Measurements from ENCODE around the gene RNF212B.
A peak's percentile ranks its signal among the peaks of the same experiment; 100 is the strongest.
"Not testable (repeated sequence)": the region's sequence is repeated elsewhere in the genome, so short reads cannot be mapped to it uniquely, and the experiment has no call there.

The RNF212B gene, protein sequence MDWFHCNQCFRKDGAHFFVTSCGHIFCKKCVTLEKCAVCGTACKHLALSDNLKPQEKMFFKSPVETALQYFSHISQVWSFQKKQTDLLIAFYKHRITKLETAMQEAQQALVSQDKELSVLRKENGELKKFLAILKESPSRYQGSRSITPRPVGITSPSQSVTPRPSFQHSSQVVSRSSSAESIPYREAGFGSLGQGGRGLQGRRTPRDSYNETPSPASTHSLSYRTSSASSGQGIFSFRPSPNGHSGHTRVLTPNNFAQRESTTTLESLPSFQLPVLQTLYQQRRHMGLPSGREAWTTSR

DNA sequence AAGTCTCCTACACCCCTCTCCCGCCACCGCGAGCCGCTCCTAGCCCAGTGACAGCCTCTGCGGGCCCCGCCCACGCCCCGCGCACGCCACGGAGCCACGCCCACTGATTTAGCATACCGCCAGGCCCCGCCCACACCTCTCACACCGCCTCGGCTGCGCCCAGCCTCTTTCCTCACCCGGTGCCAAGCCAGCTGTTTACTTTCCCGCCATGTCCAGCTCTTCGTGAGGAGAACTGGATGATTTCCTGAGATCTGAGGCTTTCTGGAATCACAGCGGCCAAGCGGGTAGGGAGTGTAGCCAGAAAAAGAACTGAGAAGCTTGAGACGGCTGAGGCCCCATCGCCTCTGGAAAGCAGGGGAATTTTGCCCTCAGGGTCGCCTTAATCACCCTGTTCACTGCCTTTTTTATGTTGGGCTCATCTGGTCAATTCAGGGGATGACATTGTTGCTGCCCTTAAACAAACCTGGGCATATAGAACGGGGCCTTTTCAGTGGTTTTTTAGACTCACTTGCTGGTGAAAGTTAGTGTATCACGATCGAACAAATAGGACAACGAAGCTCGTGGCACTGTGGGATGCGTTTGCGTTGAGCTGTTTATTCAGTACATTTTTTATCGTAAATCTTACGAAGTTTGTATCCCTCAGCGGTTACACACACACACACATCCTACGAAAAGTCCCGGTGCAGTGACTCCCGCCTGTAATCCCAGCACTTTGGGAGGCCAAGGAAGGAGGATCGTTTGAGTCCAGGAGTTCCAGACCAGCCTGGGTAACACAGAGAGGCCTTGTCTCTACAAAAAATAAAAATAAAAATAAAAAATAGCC is at the start of gene RNF212B:
TSS of gene RNF212B (plus strand) at position 165 of the 823 bp plus-strand sequence. CDS start 2,410 bp downstream, outside the sequence.
- TF ChIP-seq, protein P1, sequence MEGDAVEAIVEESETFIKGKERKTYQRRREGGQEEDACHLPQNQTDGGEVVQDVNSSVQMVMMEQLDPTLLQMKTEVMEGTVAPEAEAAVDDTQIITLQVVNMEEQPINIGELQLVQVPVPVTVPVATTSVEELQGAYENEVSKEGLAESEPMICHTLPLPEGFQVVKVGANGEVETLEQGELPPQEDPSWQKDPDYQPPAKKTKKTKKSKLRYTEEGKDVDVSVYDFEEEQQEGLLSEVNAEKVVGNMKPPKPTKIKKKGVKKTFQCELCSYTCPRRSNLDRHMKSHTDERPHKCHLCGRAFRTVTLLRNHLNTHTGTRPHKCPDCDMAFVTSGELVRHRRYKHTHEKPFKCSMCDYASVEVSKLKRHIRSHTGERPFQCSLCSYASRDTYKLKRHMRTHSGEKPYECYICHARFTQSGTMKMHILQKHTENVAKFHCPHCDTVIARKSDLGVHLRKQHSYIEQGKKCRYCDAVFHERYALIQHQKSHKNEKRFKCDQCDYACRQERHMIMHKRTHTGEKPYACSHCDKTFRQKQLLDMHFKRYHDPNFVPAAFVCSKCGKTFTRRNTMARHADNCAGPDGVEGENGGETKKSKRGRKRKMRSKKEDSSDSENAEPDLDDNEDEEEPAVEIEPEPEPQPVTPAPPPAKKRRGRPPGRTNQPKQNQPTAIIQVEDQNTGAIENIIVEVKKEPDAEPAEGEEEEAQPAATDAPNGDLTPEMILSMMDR (IDR thresholded peaks at IDR 0.05; ENCODE audit: extremely low read depth, missing control alignments) = no peak
- DNase-seq (ENCODE audit: low spot score) = peak; percentile 89

DNA sequence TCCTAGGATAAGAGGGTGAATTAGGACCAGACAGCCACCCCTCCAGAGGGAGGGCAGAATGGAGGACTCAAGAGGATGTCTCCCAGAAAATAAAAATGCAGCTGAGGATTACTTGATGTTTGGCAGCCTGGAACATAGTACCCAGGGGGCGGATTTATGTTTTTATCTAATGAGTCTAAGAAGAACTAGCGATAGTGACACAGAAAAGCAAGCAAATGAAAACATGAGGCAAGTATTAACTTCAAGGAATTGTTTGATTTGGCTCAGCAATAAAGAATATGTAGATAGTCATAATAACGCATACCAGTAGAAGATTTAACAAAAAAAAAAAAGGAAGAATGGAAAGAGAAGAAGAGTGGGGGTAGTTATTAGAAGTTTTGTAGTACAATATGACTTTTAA is 44.3 kb upstream of the RNF212B start:
- TF ChIP-seq, protein P1 (IDR thresholded peaks at IDR 0.05; ENCODE audit: extremely low read depth, missing control alignments) = no peak
- no peak for DNase-seq (ENCODE audit: low spot score)

DNA sequence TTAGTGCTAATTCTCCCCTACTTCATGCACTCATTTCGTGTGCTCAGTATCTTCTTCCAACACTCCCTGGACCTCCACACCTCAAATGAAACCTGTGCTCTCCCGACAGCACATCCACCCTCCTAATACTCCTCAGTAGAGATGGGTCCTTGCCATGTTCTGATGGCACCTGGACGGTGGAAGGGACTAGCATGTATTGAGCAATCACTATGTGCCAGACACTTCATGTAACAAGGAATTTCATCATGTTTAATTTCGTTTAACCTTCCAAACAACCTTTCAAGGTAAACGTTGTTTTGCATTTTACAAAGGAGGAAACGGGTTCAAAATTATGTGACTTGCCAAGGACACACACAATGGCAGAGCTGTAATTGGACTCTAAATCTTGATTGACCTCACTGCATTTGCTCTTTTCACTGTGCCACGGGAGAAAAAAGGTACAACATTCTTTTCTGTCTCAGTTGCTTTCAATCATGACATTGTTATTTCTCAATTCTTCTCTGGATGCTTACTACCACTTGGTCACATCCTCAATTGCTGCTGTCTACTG is 42.1 kb upstream of the RNF212B start:
- TF ChIP-seq, protein P1 (IDR thresholded peaks at IDR 0.05; ENCODE audit: extremely low read depth, missing control alignments) = no peak
- no peak for DNase-seq (ENCODE audit: low spot score)

DNA sequence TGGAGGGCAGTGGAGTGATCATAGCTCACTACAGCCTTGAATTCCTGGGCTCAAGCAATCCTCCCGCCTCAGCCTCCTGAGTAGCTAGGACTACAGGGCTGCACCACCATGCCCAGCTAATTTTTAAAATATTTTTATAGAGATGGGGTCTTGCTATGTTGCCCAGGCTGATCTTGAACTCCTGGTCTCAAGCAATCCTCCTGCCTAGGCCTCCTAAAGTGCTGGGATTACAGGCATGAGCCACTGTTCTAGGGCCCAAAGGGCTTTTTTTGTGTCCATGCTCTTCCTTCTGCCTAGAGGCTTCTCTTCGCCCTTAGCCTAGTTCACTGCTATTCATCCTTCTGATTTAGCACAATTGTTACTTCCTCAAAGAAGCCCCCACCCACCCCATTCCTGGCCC is 41.2 kb upstream of the RNF212B start:
- not testable (repeated sequence) for DNase-seq (ENCODE audit: low spot score)

DNA sequence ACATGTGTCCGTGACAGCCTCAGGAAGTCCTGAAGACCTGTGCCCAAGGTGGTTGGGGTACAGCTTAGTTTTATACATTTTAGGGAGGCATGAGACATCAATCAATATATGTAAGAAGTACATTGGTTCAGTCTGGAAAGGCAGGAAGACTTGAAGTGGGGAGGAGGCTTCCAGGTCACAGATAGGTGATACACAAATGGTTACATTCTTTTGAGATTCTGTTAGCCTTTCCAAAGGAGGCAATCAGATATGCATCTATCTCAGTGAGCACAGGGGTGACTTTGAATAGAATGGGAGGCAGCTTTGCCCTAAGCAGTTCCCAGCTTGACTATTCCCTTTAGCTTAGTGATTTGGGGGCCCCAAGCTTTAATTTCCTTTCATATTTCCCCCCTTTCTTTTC is 38.6 kb upstream of the RNF212B start:
- DNase-seq (ENCODE audit: low spot score) = not testable (repeated sequence)

DNA sequence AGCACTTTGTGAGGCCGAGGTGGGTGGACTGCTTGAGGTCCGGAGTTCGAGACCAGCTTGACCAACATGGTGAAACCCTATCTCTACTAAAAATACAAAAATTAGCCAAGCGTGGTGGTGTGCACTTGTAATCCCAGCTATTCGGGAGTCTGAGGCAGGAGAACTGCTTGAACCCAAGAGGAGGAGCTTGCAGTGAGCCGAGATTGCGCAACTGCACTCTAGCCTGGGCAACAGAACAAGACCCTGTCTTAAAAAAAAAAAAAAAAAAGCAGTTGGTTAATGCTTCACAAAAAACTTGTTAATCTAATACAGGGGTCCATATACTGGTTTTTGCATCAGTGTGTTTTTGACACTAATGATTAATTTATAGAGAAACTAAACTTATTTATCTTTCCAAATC is 35.7 kb upstream of the RNF212B start:
- TF ChIP-seq, protein P1 (IDR thresholded peaks at IDR 0.05; ENCODE audit: extremely low read depth, missing control alignments) = no peak
- no peak for DNase-seq (ENCODE audit: low spot score)

DNA sequence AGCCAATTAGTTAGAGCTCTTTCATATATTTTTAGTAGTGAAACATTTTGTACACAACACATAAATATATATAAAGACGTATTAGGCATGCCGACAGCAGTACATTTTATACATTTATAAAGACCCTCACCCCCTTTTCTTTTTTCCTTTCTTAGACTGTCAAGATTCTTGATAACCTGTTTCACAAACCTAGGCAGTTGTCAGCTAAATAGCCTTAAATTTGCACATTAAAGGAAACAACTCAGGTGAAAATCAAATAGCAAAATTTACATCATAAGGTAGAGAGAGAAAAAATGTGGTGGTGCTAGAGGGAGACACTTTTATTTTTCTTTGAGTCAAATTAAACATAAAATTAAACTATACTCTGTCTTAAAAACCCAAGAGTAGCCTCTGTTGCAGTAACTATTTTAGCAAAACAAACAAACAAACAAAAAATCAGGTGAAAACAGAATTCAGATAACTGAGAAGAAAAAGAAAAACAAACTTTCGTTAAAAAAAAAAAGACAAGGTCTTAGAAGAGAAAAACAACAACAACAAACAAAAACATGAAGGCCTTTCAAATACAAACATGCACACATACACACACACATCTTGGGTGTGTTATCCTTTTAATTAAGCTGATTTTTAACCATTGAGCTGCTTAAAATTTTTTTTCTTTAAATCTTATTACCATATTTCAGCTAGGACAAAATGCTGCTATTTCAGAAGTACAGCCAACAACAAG is 31.2 kb upstream of the RNF212B start:
- TF ChIP-seq, protein P1 (IDR thresholded peaks at IDR 0.05; ENCODE audit: extremely low read depth, missing control alignments) = no peak
- no peak for DNase-seq (ENCODE audit: low spot score)

DNA sequence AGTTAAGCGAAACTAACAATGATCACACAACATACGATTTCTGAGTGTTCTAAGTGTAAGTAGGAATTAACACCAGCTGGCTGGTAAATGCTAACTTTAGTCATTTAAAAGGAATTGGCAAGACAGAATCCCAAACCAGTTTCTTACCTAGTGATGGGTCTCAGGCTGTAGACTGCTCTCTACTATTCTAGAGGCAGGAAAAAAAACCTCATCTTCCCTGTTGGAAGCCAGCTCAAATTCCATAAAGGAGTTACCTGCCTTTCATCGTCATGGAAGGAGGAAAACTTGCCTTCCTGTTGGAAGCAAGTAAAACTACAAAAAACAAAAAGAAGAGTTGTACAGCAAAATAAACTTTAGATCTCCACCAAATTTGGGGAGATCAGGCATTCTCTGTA is 30.6 kb upstream of the RNF212B start:
- TF ChIP-seq, protein P1 (IDR thresholded peaks at IDR 0.05; ENCODE audit: extremely low read depth, missing control alignments) = no peak
- no peak for DNase-seq (ENCODE audit: low spot score)

Data from GM20000 (cell line).